ENCODE data around the gene RUNX3.

The RUNX3 gene

GRCh38 chr1:24931468-24932231 lies 1.6 kb upstream of the RUNX3 start:
- Histone ChIP-seq H3K79me2 (ENCODE audit: insufficient read depth, low read length) (peaks cover 28% of the 10 kb centered on the region), H3K27ac (ENCODE audit: low read depth, low read length) (no peak overlapping the region), H3K27me3 (ENCODE audit: low read length) (no peaks in the 10 kb centered on the region), H4K20me1 (ENCODE audit: low read depth, low read length) (no peaks in the 10 kb centered on the region), H2AFZ (ENCODE audit: low read depth, low read length, severe bottlenecking) (no peak overlapping the region), H3K9ac (ENCODE audit: low read length) (no peak overlapping the region), H3K4me3 (ENCODE audit: insufficient read depth, low read length, poor library complexity, severe bottlenecking) (no peak overlapping the region), H3K4me2 (ENCODE audit: low read depth, low read length, poor library complexity, severe bottlenecking) (no peak overlapping the region), H3K9me2 (replicated peaks; ENCODE audit: insufficient read depth, low read length) (no peaks in the 10 kb centered on the region), H3K9me3 (ENCODE audit: insufficient read depth, low read length) (no peaks in the 10 kb centered on the region), H3K36me3 (ENCODE audit: low read length) (no peaks in the 10 kb centered on the region), H3F3A (ENCODE audit: insufficient read depth) (no peaks in the 10 kb centered on the region)
- TF ChIP-seq CTCF (IDR thresholded peaks at IDR 0.05; ENCODE audit: insufficient read depth, low read length, poor library complexity, severe bottlenecking) (no peak), EZH2phosphoT487 (conservative IDR thresholded peaks at IDR 0.05; ENCODE audit: low read length) (no peak)

DNA sequence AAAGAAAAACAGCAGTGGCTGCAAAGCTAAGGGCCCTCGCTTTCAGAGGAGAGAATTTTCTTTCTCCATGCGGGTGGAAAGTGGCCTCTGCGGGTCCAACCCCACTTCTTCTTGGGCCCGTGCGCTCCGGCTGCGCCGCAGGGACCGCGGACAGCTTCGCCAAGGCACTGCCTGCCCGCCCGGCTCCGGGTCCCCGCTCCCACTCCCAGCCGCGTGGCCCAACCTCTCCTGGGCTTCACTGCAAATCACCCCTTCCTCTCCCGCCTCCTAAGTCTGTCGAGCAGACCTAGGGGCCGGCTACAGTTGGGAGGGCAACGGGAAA lies 1.0 kb upstream of the RUNX3 start:
- H3K27me3 ChIP-seq (ENCODE audit: low read length): no peaks in the 10 kb centered on the region
- H3K27ac ChIP-seq (ENCODE audit: low read depth, low read length): no peak overlapping the region
- H2AFZ ChIP-seq (ENCODE audit: low read depth, low read length, severe bottlenecking): no peak overlapping the region
- no peaks in the 10 kb centered on the region for H3K9me3 ChIP-seq (ENCODE audit: insufficient read depth, low read length)
- H3F3A ChIP-seq (ENCODE audit: insufficient read depth): 0 out of 2 replicates have a peak, but pooled peaks cover under 1% of the 10 kb centered on the region
- no peaks in the 10 kb centered on the region for H3K9me2 ChIP-seq (replicated peaks; ENCODE audit: insufficient read depth, low read length)
- peaks cover 34% of the 10 kb centered on the region for H3K79me2 ChIP-seq (ENCODE audit: insufficient read depth, low read length)
- H3K4me2 ChIP-seq (ENCODE audit: low read depth, low read length, poor library complexity, severe bottlenecking): peak overlapping the region; percentile 60
- 0 out of 2 replicates have a peak, but pooled peaks cover 3% of the 10 kb centered on the region for H3K36me3 ChIP-seq (ENCODE audit: low read length)
- no peak overlapping the region for H3K4me3 ChIP-seq (ENCODE audit: insufficient read depth, low read length, poor library complexity, severe bottlenecking)
- TF ChIP-seq CTCF (IDR thresholded peaks at IDR 0.05; ENCODE audit: insufficient read depth, low read length, poor library complexity, severe bottlenecking) (no peak), EZH2phosphoT487 (conservative IDR thresholded peaks at IDR 0.05; ENCODE audit: low read length) (no peak)
- no peak overlapping the region for H3K9ac ChIP-seq (ENCODE audit: low read length)
- no peaks in the 10 kb centered on the region for H4K20me1 ChIP-seq (ENCODE audit: low read depth, low read length)

DNA sequence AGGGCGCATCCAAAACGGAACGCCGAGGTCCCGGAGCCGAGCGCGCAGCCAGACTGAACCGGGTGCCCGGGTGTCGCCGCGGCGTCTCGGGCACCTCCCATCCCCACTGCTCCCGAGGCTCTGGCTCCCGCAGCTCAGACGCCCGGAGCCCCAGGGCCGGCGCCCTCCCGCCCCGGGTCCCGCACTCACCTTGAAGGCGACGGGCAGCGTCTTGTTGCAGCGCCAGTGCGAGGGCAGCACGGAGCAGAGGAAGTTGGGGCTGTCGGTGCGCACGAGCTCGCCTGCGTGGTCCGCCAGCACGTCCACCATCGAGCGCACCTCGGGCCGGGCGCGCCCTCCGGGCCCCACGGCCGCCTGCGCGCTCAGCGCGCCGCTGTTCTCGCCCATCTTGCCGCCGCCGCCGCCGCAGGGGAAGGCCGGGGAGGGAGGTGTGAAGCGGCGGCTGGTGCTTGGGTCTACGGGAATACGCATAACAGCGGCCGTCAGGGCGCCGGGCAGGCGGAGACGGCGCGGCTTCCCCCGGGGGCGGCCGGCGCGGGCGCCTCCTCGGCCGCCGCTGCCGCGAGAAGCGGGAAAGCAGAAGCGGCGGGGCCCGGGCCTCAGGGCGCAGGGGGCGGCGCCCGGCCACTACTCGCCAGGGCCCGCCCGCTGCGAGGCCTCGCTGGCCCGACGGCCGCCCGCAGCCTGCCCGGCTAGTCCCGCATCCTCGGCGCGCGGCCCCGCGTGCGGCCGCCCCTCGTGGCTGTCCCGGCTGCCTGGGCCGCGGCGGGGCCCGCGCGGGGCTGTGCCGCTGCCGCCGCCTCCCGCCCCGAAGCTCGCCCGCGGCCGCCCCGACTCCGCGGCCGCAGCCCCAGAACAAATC lies 447 bp downstream of the RUNX3 start:
- Histone ChIP-seq H3K36me3 (ENCODE audit: low read length) (0 out of 2 replicates have a peak, but pooled peaks cover 4% of the 10 kb centered on the region), H3K27ac (ENCODE audit: low read depth, low read length) (peak overlapping the region; percentile 89), H3K79me2 (ENCODE audit: insufficient read depth, low read length) (peaks cover 40% of the 10 kb centered on the region), H3K4me2 (ENCODE audit: low read depth, low read length, poor library complexity, severe bottlenecking) (peak overlapping the region; percentile 88), H3K4me3 (ENCODE audit: insufficient read depth, low read length, poor library complexity, severe bottlenecking) (peak overlapping the region; percentile 86), H4K20me1 (ENCODE audit: low read depth, low read length) (no peaks in the 10 kb centered on the region), H3K9me2 (replicated peaks; ENCODE audit: insufficient read depth, low read length) (no peaks in the 10 kb centered on the region), H3K9ac (ENCODE audit: low read length) (peak overlapping the region; percentile 90), H3K9me3 (ENCODE audit: insufficient read depth, low read length) (no peaks in the 10 kb centered on the region), H3K27me3 (ENCODE audit: low read length) (no peaks in the 10 kb centered on the region), H3F3A (ENCODE audit: insufficient read depth) (peaks cover 15% of the 10 kb centered on the region), H2AFZ (ENCODE audit: low read depth, low read length, severe bottlenecking) (peak overlapping the region; percentile 49)
- no peak for TF ChIP-seq EZH2phosphoT487 (conservative IDR thresholded peaks at IDR 0.05; ENCODE audit: low read length)
- no peak for TF ChIP-seq CTCF (IDR thresholded peaks at IDR 0.05; ENCODE audit: insufficient read depth, low read length, poor library complexity, severe bottlenecking)
